GM18511 (cell line): ENCODE measurements around the gene PDXK.

Experiments
- ATAC-seq: cut with Tn5 transposase; IDR thresholded peaks from one replicate; pipeline ENCODE4 v1.9.1; 2021; ENCODE audit warnings: mild to moderate bottlenecking, moderate library complexity; ENCODE audit not compliant: unreplicated experiment

Gene PDXK

DNA sequence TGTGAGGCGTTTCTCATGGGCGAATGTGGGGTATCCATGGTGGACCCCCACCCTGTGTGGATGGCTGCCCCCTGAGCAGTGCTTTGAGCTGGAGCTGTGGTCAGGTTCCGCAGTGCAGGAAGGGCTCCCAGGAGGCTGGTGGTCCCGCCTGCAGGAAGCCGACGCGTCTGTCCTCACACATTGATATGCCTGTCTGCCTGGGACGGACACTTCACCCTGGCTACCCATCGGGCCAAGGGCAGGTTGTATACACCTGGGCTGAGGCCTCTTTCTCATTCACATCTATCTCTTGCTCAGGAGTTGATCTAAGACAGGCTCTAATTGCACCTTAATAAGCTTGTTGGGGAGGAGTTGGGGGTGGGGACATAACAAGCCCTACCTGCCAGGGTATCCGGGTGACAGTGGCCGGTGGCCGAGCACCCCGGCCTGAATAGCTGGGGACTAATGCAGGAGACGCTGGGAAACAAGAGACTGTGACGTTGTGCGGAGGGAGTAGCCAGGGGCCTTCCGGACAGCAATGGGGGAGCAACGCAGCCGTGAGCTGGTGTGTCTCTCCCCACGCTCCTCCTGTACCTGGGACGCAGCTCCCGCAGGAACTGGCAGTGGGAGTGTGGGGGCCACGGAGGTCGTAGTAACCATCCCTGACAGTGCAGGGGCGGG lies 21.7 kb downstream of the PDXK start:
- no peak for ATAC-seq

DNA sequence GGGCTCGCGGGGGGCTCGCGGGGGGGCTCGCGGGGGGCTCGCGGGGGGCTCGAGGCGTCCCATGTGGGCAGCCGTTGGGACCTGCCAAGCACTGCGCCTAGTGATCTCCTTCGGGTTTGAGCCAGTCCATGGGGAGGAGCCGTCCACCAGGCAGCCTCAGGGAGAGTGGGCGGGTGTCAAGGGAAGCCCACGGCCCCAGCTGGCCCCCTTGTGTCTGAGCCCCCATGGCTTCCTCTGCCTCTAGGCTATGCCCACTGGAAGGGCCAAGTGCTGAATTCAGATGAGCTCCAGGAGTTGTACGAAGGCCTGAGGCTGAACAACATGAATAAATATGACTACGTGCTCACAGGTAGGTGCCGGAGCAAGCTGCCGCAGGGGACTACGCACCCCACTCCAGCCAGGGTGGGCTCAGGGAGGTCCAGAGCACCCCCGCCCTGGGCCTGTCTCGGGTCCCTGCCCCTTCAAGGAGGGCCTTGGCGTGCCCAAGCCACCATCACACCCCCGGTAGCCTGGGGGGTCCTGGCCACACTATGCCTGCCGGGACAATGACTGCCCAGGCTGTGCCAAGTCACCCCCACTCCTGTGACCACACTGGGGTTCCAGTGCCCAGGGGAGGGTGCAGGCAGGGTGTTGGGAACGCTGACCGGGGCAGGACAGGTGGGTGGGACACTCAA lies 22.6 kb downstream of the PDXK start:
- no peak for ATAC-seq

DNA sequence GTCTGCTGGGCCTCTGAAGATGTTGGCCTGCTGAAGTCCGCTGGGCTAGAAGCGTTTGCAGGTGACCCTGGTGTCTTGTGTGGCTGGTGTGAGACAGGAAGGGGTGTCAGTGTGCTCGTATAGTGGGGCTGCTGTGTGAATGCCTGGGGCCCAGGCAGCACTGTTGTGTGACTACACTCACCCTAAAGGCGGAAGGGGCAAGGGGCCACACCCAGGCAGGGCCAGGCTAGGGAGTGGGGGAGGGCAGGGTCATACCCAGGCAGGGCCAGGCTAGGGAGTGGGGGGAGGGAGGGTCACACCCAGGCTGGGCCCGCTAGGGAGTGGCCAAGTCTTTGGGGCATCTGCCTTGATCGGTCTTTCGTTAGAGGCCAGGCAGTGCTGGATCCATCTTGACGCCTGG lies 25.0 kb downstream of the PDXK start:
- no peak for ATAC-seq

DNA sequence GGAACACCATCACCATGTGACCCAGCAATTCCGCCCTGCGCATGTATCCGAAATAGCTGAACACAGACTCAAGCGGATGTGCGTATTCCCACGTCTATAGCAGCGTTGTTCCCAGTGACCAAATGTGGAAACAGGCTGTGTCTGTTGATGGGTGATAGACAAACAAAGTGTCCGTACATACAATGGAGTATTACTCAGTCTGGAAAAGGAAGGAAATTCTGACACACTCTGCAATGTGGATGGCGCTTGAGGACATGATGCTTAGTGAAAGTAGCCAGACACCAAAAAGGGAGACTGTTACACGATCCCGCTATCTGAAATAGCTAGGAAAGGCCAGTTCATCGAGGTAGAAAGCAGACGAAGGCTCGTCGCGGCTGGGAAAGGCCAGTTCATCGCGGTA lies 25.8 kb downstream of the PDXK start:
- ATAC-seq = no peak

DNA sequence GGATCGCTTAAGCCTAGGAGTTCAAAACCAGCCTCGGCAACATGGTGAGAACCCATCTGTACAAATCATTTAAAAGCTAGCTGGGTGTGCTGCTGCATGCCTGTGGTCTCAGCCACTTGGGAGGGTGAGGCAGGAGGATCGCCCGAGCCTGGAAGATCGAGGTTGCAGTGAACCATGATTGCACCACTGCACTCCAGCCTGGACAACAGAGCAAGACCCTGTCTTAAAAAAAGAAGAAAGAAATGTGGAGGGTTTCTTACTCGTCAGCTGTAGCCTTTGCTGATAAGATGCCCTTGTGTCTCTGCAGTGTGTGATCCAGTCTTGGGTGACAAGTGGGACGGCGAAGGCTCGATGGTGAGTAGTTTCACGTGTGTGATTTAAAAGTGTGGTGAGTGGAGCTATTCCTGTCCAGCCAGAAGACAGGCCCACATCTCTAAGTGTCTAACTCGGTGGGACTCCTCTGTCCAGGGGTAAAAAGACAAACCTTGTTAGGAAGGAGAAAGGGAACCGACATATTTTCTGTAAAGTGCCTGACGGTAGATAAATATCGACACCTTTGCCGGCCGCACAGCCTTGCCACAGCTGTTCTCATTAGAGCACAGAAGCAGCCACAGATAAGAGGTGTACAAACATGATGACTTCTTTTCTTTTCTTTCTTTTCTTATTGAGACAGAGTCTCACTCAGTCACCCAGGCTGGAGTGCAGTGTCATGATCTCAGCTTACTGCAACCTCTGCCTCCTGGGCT lies 27.0 kb downstream of the PDXK start:
- no peak for ATAC-seq

DNA sequence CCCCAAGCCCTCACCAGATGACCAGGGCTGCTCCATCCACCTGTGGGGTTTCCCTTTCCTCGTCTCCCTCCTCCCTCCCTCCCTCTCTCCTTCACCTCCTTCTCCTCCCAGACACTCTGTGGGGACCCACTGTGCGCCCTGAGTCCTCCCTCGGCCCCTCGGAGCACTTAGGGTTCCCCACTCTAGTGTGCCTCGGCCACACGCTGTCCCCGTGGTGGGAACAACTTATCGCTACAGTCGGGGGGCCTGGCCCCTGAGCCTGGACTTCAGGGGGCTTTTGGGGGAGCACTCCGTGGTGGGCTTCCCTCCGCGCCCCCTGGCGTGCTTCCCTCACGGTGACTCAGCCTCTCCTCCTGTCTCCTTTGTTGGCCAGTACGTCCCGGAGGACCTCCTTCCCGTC lies 29.7 kb downstream of the PDXK start:
- ATAC-seq = no peak

DNA sequence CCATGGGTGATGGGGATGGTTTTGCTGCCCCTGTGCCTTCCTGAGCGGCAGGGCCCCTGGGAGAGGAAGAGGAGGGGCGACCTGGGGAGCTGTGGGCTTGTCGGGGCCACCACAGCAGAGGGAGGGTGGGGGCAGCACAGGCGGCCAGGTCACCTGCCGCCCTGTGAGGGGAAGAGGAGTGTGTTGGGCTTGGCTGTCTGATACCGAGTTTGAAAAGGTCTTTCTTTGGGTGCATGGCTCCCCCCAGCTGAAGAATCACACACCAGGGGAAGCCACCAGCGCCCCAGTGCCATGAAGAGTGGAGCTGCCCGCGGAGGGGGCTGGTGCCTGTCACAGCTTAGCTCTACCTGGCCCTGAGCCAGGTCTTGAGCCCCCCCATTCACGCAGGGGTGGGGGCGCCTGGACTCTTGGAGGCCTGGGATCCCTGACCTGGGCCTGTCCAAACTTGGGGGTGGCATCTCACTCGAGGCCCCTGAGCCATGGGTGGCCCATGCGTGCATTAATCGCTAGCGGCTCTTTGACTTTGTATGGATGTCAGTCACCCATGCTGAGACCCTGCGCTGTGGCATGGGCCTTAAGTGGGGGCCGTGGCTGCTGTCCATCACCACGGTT lies 30.8 kb downstream of the PDXK start:
- no peak for ATAC-seq

DNA sequence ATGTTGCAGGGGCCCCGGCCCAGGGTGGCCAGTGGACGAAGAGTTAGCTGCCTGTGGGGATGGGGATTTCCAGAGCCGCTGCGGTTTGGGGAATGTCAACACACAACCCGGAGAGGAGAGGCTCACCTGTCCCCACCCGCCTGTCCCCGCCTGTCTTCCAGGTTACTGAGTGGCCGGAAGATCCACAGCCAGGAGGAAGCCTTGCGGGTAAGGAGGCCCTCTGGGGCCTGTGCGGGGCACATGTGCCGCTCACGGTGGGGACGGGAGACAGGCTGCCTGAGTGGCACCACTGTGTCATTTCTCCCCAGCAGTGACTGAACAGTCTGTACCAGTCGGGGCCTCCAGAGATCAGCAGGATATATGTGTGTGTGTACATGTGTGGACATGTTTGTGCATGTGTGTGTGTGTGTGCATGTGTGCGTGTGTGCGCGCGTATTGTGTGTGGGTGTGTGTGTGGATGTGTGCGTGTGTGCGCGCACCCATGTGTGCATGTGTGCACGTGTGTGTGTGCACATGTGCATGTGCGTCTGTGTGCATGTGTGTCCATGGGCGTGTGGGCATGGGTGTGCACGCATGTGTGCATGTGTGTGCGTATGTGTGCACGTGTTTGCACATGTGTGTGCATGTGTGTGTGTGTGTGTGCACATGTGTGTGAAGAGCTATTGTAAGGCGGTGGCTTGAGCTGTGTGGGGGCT lies 31.6 kb downstream of the PDXK start:
- no peak for ATAC-seq

DNA sequence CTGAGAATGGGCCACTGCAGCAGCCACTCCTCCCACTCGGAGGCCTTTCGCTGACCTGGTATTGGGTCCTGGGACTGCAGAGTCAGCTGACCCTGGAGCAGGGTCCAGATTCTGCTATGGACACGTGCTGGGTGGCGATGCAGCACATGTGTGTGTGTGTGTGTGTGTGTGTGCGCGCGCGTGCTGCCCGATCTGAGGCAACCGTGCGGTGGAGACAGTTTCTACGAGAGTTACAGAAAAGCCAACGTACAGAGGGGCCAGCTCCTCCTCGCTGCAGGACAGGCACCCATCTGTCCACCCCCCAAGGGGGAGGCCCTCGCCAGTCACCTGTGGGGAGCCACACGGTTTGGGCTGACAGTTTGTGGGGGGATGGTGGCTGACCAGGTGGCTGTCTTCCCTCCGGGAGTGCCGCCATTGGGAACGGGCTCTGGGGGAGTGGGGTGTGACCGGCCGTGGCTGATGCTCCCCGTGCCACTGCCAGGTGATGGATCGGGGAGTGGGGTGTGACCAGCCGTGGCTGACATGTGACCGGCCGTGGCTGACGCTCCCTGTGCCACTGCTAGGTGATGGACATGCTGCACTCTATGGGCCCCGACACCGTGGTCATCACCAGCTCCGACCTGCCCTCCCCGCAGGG lies 33.1 kb downstream of the PDXK start:
- no peak for ATAC-seq

DNA sequence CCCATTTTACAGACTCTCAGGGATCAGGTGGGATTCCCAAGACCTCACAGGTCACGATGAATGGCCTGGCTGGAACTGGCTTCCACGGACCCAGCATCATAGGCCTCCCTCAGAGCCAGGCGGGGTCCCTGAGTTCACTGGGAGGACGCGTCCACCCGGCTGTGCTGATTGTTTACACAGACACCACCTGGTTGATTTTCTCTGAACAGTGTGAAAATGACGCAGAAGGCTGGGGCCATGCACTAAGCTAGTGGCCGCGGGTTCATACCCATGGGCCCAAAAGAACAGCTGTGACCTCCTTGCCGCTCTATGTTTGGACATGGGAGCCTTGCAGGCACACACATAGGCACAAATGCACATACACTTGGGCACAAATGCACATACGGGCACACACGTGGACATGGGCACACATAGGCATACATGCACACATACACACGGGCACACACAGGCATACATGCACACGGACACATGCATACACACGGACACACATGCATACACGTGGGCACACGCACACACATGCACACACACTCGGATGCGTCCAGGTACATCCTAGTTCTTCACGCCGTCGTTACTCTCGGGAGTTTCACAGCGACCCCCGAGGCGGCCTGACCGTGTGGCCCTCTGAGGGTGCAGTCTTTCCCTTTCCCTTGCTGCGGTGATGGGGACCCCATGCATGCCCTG lies 34.0 kb downstream of the PDXK start:
- no peak for ATAC-seq

DNA sequence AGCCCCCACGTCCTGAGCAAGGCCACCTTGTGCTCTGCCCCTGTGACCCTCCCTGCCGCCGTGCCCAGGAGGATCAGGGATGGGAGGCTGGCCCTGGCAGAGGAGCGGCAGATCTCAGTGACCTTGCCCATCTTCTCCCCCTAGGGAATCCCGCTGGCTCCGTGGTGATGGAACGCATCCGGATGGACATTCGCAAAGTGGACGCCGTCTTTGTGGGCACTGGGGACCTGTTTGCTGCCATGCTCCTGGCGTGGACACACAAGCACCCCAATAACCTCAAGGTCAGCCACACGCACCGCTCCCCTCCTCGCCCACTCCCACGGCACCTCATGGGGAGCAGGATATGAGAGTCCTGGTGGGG lies 34.5 kb downstream of the PDXK start:
- ATAC-seq = no peak

DNA sequence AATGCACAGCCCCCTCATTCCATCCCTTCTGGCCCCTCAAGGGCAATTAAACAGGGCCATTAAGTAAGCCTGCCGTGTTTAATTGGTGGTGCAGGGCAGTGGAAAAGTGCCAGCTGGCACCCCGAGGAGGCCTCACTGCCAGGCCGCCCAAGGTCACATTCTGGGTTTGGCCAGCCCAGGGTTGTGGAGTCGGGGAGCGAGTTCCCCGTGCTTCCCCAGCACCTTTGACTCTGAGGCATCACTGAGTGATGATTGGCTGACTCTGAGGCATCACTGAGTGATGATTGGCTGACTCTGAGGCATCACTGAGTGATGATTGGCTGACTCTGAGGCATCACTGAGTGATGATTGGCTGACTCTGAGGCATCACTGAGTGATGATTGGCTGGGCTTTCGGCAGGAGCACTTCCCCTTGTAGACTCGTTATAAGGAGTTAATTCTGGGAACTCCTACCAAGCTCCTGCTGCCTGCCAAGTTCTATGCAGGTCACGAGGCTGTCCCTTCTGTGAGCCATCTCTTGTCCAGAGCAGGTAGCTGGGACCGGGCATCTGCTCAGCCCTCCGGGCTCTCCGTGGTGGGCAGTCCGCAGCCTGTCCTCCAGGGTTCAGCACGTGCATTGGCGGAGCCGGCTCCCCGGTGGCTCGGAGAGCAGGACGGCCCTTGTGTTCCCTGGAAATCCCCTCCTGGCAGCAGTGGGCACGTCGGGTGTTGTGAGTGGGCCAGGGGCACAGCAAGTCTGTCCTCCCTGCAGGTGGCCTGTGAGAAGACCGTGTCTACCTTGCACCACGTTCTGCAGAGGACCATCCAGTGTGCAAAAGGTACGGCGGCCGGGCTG lies 36.2 kb downstream of the PDXK start:
- ATAC-seq = no peak

DNA sequence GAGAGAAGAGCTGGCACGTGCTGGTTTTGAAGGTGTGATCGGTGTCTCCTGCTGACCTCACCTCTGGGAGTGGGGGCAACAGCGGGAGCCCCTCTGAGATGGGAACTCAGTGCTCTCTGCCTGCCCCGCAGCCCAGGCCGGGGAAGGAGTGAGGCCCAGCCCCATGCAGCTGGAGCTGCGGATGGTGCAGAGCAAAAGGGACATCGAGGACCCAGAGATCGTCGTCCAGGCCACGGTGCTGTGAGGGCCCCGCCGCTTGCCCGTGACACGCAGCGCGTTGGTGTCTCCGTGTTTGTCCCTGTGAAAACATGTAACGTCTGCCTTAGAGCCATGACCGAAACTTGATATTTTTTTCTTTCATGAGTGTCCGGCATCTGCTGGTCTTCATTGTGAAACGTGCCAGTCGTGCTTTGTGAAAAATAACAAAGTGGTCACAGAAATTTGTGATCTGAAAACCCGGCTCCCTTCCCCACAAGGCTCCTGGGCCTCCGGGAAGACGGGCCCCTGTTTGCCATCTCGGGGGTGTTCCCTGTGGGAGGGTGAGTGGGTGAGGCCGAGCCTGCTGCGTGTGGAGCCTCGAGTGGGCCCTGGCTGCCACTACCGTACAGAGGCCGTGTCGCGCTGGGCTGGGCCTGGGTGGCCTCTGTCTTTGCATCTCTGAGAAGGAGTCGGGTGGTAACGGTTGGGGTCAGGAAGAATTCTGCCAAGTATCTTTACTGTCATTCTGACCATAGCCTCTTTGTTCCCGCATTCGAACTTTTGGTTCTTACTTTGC lies 37.1 kb downstream of the PDXK start:
- ATAC-seq = no peak

DNA sequence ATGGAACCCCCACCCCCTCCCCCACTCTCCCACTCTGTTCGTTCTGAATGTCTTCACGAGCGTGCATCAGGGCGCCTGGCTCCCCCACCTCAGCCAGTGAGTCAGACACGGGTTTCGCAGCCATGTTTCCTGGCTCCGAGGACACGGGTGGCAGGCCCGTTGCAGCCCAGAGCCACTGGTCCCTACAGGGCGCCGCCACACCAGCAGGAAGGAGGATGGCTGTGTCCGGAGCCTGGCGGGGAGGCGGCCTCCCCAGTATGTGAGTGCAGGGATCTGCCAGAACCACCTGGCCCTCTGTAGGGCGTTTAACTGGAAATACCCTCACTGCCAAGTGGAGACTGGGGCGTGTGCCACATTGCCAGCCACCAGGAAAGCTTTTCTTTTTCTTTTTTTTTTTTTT lies 38.7 kb downstream of the PDXK start:
- ATAC-seq = no peak

DNA sequence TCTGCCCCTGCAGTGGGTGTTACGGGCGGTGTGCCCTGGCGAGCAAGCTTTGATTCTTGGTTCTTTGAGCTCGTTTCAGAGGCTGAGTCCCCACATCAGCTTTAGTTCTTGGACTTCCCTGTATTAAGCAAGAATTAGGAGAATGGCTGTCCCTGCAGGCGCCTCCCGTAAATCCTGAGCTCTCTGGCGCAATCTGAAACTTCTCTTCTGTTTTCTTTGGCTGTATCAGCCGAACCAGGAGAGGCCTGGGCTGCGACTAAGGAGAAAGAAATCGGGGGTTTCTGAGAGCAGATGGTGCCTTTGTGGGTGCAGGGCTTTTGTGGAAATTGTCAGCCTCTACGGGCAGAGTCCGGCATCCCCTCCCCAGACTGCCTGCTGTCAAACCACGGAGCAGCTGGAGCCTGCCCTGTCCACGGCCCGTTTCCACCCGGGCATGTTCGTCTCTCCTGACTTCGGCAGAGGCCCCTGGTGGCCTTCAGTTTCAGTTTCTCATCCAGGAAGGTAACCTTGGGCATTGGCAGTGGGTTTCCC lies 39.2 kb downstream of the PDXK start:
- no peak for ATAC-seq

DNA sequence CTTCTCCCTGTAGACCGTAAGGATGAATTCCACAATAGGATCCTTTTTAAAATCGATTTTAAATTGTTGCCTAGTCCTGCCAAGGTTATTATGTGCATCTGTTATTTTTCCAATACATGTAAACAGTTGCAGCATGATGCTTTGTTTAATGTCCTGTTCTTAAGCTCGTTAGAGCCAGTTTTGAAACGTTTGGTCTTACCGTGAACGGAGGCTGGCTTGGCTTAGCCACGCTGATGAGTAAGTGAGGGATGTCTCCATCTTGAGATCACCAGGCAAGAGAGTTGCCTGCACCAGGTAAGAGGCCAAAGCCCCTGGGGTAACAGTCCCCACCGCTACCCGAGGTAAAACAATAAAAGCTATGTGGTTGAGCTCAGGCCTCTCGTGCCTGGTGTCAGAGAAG lies 39.9 kb downstream of the PDXK start:
- no peak for ATAC-seq

DNA sequence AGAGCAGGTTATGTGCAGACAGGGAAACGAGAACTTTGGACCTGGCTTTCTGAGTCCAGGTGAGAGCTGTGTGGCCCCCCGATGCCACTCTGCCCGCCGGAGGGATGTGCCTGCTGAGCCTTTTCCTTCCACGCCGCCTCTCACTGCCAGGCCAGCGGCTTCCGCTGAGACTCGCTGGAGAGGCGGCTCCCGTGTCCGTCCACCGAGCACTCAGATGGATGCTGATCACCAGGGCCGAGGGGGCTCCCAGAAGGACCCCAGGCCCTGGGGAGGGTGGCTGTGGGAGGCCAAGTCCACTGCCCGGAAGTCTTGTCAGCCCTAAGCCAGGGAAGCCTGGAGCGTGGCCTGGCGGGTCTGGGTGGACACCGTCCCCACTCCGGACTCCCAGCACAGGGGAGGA lies 40.7 kb downstream of the PDXK start:
- no peak for ATAC-seq

DNA sequence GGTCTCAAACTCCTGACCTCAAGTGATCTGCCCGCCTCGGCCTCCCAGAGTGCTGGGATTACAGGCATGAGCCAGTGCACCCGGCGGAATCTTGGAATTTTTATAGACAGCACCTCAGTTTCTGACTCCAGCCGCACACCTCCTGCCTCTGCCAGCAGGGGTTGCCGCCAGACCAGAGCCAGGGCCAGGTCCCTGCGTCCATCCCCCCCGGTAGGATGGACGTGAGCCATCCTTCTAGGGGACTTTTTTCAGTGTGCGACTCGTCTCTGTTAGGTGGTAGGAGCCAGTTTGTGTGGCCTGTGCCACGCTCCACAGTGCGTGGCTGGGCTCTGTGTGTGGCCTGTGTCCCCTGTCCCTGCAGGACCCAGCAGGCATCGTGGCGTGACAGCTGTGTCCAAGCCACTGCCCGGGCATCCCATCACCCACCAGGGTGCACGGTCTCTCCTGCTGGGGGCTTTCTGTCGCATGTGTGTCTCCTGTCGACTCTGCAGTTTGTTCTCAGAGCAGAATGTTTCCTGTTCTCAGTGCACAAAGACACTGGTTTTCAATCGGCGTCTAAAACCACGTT lies 41.5 kb downstream of the PDXK start:
- no peak for ATAC-seq
